ENCODE results near the gene PRDX2. TPM values are rescaled to one million over a fixed set of nuclear protein-coding genes. Genes with fewer than 3 reads are reported as not detected.
"Not testable (repeated sequence)": the region's sequence is repeated elsewhere in the genome, so short reads cannot be mapped to it uniquely, and the experiment has no call there.

Gene PRDX2
- polyA plus RNA-seq, 1 donor from 2014 or later = 882 TPM

- H3K4me2 ChIP-seq (ENCODE audit: low read length) = no peak overlapping the region
- H3K27ac ChIP-seq (ENCODE audit: low read length) = no peak overlapping the region
- no peak overlapping the region for H2AFZ ChIP-seq (ENCODE audit: low read depth, low read length)
- no peaks in the 10 kb centered on the region for H3K9me2 ChIP-seq (ENCODE audit: insufficient read depth, low read length)
- no peak overlapping the region for H3K4me3 ChIP-seq (ENCODE audit: low read length)
- no peaks in the 10 kb centered on the region for H3K36me3 ChIP-seq (ENCODE audit: insufficient read depth, low read length)
- no peaks in the 10 kb centered on the region for H4K20me1 ChIP-seq (ENCODE audit: insufficient read depth)
- H3K9me3 ChIP-seq (ENCODE audit: low read length) = no peaks in the 10 kb centered on the region
- no peaks in the 10 kb centered on the region for H3F3A ChIP-seq (ENCODE audit: insufficient read depth, low read length, poor library complexity, severe bottlenecking)
- H3K27me3 ChIP-seq (ENCODE audit: insufficient read depth, low read depth, low read length) = peaks cover 6% of the 10 kb centered on the region
- no peaks in the 10 kb centered on the region for H3K79me2 ChIP-seq (replicated peaks; ENCODE audit: insufficient read depth, low read length)
- H3K9ac ChIP-seq (ENCODE audit: low read length) = no peak overlapping the region
- no peak for TF ChIP-seq REST (IDR thresholded peaks at IDR 0.05; ENCODE audit: borderline replicate concordance)
- TF ChIP-seq EZH2 (IDR thresholded peaks at IDR 0.05; ENCODE audit: borderline replicate concordance, insufficient read depth, low read length, poor library complexity, severe bottlenecking) = no peak
- no peak for TF ChIP-seq EP300 (conservative IDR thresholded peaks at IDR 0.05; ENCODE audit: poor library complexity, severe bottlenecking)
- TF ChIP-seq POLR2AphosphoS5 (IDR thresholded peaks at IDR 0.05) = no peak
- no peak for TF ChIP-seq CTCF (IDR thresholded peaks at IDR 0.05; ENCODE audit: poor library complexity, severe bottlenecking)
- TF ChIP-seq MXI1 (conservative IDR thresholded peaks at IDR 0.05; ENCODE audit: poor library complexity, severe bottlenecking) = no peak
- no peak for TF ChIP-seq SMC3 (conservative IDR thresholded peaks at IDR 0.05; ENCODE audit: poor library complexity)
- no peak for TF ChIP-seq TAF1 (IDR thresholded peaks at IDR 0.05; ENCODE audit: low read depth)
- no peak for TF ChIP-seq RAD21 (conservative IDR thresholded peaks at IDR 0.05)
Measured at GRCh38 chr19:12825254-12826131, 23.9 kb upstream of the PRDX2 start.

- Histone ChIP-seq H3K9me2 (ENCODE audit: insufficient read depth, low read length) (no peaks in the 10 kb centered on the region), H3K4me2 (ENCODE audit: low read length) (no peak overlapping the region), H3K36me3 (ENCODE audit: insufficient read depth, low read length) (no peaks in the 10 kb centered on the region), H3K79me2 (replicated peaks; ENCODE audit: insufficient read depth, low read length) (no peaks in the 10 kb centered on the region), H3K27me3 (ENCODE audit: insufficient read depth, low read depth, low read length) (no peaks in the 10 kb centered on the region), H3K4me3 (ENCODE audit: low read length) (no peak overlapping the region), H3K9ac (ENCODE audit: low read length) (no peak overlapping the region), H4K20me1 (ENCODE audit: insufficient read depth) (no peaks in the 10 kb centered on the region), H3K9me3 (ENCODE audit: low read length) (no peaks in the 10 kb centered on the region), H3F3A (ENCODE audit: insufficient read depth, low read length, poor library complexity, severe bottlenecking) (no peaks in the 10 kb centered on the region), H2AFZ (ENCODE audit: low read depth, low read length) (no peak overlapping the region), H3K27ac (ENCODE audit: low read length) (no peak overlapping the region)
- no peak for TF ChIP-seq CTCF (IDR thresholded peaks at IDR 0.05; ENCODE audit: poor library complexity, severe bottlenecking)
- no peak for TF ChIP-seq MXI1 (conservative IDR thresholded peaks at IDR 0.05; ENCODE audit: poor library complexity, severe bottlenecking)
Measured at GRCh38 chr19:12821761-12822160, 20.2 kb upstream of the PRDX2 start.

GRCh38 chr19:12817810-12818209, 16.2 kb upstream of the PRDX2 start:
- H3K4me3 ChIP-seq (ENCODE audit: low read length); H3F3A ChIP-seq (ENCODE audit: insufficient read depth, low read length, poor library complexity, severe bottlenecking); H4K20me1 ChIP-seq (ENCODE audit: insufficient read depth); H3K9ac ChIP-seq (ENCODE audit: low read length); H3K4me2 ChIP-seq (ENCODE audit: low read length); H3K9me3 ChIP-seq (ENCODE audit: low read length); H3K79me2 ChIP-seq (replicated peaks; ENCODE audit: insufficient read depth, low read length); H3K27ac ChIP-seq (ENCODE audit: low read length); H2AFZ ChIP-seq (ENCODE audit: low read depth, low read length); H3K27me3 ChIP-seq (ENCODE audit: insufficient read depth, low read depth, low read length); H3K9me2 ChIP-seq (ENCODE audit: insufficient read depth, low read length); H3K36me3 ChIP-seq (ENCODE audit: insufficient read depth, low read length): not testable (repeated sequence)

- H3K4me3 ChIP-seq (ENCODE audit: low read length); H3K9me2 ChIP-seq (ENCODE audit: insufficient read depth, low read length); H4K20me1 ChIP-seq (ENCODE audit: insufficient read depth); H3F3A ChIP-seq (ENCODE audit: insufficient read depth, low read length, poor library complexity, severe bottlenecking); H3K36me3 ChIP-seq (ENCODE audit: insufficient read depth, low read length); H2AFZ ChIP-seq (ENCODE audit: low read depth, low read length); H3K27ac ChIP-seq (ENCODE audit: low read length); H3K27me3 ChIP-seq (ENCODE audit: insufficient read depth, low read depth, low read length); H3K9me3 ChIP-seq (ENCODE audit: low read length); H3K79me2 ChIP-seq (replicated peaks; ENCODE audit: insufficient read depth, low read length); H3K9ac ChIP-seq (ENCODE audit: low read length); H3K4me2 ChIP-seq (ENCODE audit: low read length): not testable (repeated sequence)
Measured at GRCh38 chr19:12817188-12817587, 15.6 kb upstream of the PRDX2 start.
